Suprapubic skin (tissue), 4 donors: ENCODE data around the gene PRAMEF27.
"Not testable (repeated sequence)": the region's sequence is repeated elsewhere in the genome, so short reads cannot be mapped to it uniquely, and the experiment has no call there.

Experiments used
- CTCF ChIP-seq, 2 donors: fragments of 200-600 bp in 1 of 2; fragments of 450-650 bp in 1 of 2; sonication (generic) in 1 of 2; IDR thresholded peaks; one replicate each; pipeline ENCODE4 v1.5.1; 2016 to 2019; ENCODE audit warnings: antibody characterized with exemption in 2 of 2, mild to moderate bottlenecking in 1 of 2, moderate library complexity in 1 of 2
- EP300 ChIP-seq: sonication (generic); formaldehyde crosslinking; IDR thresholded peaks from one replicate; pipeline ENCODE4 v1.6.1; 2017; ENCODE audit warnings: antibody characterized with exemption
- POLR2A ChIP-seq, 2 donors: fragments of 450-650 bp; IDR thresholded peaks; one replicate each; pipeline ENCODE4 v1.6.1; 2017; ENCODE audit warnings: antibody characterized with exemption in 2 of 2, mild to moderate bottlenecking in 2 of 2, moderate library complexity in 2 of 2
- POLR2AphosphoS5 ChIP-seq, 3 donors: sonication (generic); formaldehyde crosslinking; IDR thresholded peaks; one replicate each; pipeline ENCODE4 v1.6.1; 2017; ENCODE audit warnings: antibody characterized with exemption in 3 of 3

DNA sequence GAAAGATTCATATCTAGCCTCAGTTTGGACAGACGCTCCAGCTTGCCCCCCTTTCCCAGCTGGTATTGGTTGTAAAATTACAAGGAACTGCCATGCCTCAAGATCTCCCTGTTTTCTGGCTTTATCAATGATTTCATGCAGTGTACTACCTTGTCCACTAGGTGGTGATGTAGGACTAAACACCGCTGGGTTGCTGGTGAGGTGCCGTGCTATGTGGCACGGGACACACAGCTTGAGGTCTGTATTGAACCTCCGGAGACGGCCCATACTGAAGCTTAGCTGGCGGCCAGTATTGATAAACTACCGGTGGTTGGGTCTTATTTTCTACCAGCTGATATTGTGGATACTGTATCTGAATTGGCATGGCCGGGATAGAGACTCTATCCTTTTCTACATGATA, 36.5 kb downstream of the PRAMEF27 start:
- TF ChIP-seq CTCF (IDR thresholded peaks at IDR 0.05); POLR2AphosphoS5 (IDR thresholded peaks at IDR 0.05); POLR2A (IDR thresholded peaks at IDR 0.05); EP300: not testable (repeated sequence)
